ENCODE data around the gene ODF4.

GRCh38 chr17:8345951-8346665, 6.5 kb downstream of the ODF4 start:
- TF ChIP-seq CTCF (IDR thresholded peaks at IDR 0.05) (no peak), POLR2A (IDR thresholded peaks at IDR 0.05) (no peak)

Measured in adrenal gland (tissue), 5 donors.